Ammon's horn (tissue), 1 donor: ENCODE results near the gene MRPS11.
"Not testable (repeated sequence)": the region's sequence is repeated elsewhere in the genome, so short reads cannot be mapped to it uniquely, and the experiment has no call there.

Experiments used
- DNase-seq: peaks from one replicate; pipeline ENCODE4 v3.0.0-alpha.2; 2016; ENCODE audit warnings: low spot score

The MRPS11 gene

GRCh38 chr15:88467073-88467934, at the start of gene MRPS11, which contains the start of gene MRPL46:
MRPS11 (plus strand) TSS chr15:88467708; CDS start chr15:88467718, 10 bp downstream.
MRPL46 (minus strand) TSS chr15:88467388; CDS start chr15:88467377, 11 bp downstream.
- peak; percentile 90 for DNase-seq

GRCh38 chr15:88419830-88420229, 47.7 kb upstream of the MRPS11 start:
- DNase-seq = no peak

DNA sequence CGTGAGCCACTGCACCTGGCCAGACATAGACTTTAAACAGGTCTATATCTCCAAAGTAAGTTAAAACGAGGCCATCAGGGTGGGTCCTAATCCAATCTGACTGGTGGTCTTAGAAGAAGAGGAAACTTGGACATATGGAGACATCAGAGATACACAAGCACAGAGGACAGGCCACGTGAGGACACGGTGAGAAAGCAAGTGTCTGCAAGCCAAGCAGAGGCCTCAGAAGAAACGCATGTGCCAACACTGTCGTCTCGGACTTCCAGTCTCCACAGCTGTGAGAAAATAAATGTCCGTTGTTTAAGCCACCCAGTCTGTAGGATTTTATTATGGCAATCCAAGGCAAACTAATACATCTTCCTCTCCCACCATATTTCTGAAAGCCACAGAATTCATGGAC, 44.2 kb upstream of the MRPS11 start:
- no peak for DNase-seq

- no peak for DNase-seq
Observed at GRCh38 chr15:88426304-88426703, 41.2 kb upstream of the MRPS11 start.

DNA sequence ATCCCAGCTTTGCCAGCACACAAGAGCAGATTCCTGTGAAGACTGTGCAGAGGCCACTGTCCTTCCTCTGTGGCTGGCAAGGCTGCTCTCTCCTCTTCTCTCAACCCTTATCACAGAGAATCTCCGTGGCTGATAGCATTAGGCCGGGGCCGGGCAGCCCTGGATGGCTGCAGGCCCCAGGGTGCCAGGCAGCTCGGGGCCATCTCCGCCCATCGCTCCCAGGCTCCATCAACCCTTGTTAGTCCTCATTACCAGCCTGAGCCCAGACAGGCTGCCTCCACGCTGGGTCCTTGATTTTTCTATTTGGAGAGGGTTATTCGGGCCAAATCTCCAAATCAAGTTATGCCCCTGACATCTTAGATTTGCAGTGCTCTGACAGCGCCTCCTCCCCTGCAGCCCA, 39.5 kb upstream of the MRPS11 start:
- DNase-seq = no peak

DNA sequence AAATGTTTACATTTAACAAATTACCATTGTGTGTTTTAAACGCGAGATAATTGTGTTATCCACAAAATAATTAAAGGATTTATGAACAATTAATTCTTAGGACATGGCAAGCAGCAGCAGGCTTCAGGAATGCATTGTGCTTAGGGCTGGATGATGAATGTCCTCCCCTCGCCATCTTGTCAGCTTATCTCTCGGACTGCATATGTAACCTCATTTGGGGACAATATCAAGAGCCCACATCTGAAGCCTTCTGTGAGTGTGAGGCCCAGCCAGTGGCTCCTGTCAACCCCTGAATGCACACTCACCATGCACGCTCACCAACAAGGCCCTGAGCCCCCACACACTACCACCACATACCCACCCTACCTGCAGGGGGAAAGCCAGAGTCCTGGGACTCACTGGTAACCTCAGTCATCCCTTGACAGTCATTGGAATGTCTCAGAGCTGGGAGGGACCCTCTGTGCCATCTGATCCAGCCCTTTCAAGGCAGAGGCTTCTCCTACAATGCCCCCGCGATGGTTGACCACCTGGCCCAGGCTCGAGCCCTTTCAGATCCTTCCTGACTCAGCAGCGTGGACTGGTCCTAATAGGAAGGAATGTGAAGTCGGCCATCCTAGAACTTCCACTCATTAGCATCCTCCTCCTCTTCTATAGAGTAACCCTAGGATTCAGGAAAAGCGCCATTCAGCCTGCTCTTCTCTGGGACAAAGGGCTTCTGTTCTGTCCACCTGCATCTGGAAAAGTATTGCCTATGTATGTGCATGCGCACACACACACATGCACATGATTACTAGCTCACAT, 38.5 kb upstream of the MRPS11 start:
- DNase-seq = no peak

DNA sequence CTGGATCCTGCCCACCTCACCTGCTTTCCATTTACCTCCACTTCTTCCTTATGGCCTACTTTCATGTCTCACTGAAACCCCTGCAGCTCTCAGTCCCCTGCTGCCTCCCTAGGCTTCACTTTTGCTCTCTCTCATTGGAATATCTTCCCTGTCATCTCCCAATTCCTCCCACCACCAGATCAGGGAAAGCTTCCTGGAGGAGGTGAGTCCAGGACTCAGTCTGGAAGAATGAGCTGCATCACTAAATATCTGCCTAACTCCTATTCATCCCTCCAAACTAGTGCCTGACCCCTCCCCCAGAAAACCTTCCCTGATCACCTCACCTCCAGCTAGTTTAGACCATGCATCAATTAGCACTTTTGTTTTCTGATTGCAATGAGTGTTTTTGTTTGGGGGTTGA, 37.5 kb upstream of the MRPS11 start:
- DNase-seq = no peak

GRCh38 chr15:88431441-88431840, 36.1 kb upstream of the MRPS11 start:
- no peak for DNase-seq

DNA sequence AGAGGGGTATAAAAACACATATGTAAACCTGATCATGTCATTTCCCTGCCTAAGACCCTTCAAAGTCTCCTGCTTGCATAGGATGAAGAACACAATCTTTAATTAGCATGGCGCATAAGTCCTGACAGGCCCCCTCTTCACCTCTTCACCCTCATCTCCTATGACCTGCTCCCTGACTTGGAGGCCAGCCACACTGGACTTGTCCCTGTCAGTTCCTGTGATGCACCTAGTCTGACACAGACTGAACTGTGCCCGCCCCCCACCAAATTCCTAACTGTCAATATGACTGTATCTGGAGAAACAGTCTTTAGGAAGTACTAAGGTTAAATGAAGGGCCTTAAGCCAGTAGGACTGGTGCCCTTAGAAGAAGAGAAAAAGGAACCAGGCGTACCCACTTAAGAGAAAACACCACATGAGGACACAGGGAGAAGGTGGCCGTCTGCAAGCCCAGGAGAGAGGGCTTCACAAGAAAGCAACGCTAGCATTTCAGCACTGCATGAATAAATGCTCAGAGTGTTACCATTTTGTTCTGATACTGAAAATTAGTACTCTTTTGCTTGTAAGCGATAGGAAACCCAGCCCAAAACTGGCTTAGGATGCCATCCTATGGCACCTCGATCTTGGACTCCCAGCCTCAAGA, 34.3 kb upstream of the MRPS11 start:
- no peak for DNase-seq

DNA sequence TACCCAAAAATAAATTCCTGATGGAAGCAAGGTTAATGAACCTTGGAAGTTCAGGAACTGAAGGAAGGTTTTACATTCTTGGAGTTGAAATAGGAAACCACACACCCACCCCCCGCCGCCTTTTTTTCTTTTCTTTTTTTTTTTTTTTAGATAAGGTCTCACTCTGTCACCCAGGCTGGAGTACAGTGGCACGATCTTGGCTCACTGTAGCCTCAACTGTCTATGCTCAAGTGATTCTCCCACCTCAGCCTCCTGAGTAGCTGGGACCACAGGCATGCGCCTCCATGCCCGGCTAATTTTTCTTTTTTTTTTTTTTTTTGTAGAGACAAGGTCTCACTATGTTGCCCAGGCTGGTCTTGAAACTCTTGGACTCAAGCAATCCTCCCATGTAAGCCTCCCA, 33.4 kb upstream of the MRPS11 start:
- not testable (repeated sequence) for DNase-seq

- no peak for DNase-seq
Observed at GRCh38 chr15:88438181-88438580, 29.3 kb upstream of the MRPS11 start.

- DNase-seq = no peak
Observed at GRCh38 chr15:88440021-88440420, 27.5 kb upstream of the MRPS11 start.

DNA sequence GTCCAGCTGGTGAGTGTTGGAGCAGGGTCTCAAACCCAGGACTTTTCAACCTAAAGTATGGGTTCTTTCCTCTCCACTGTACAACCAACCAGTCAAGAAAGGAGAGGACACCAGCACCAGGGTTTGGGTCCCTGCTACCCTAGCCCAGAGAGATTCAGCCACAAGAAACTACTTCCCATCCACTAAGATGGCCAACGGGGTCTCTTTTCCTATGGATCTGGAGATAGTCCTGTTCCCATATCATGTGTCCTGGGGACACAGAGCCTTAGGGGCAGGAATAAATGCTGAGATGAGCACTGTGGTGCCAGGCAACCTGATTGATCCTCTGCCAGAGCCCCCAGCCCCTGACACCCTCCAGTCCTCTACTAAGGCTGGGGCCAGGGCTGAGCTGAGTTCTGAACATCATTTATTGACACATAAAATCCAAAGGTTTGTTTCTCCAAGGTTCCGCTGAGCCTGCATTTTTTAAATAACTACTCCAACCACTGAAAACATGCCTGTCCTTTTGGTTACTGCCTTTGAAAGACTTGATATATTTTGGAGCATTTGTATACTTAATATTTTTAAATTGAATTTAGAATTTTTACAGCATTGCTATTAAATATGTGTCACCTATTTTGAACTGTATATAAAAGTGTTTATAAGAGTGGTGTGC, 26.3 kb upstream of the MRPS11 start:
- DNase-seq = no peak

GRCh38 chr15:88447206-88447605, 20.3 kb upstream of the MRPS11 start:
- no peak for DNase-seq

GRCh38 chr15:88447741-88448140, 19.8 kb upstream of the MRPS11 start:
- DNase-seq = no peak

DNA sequence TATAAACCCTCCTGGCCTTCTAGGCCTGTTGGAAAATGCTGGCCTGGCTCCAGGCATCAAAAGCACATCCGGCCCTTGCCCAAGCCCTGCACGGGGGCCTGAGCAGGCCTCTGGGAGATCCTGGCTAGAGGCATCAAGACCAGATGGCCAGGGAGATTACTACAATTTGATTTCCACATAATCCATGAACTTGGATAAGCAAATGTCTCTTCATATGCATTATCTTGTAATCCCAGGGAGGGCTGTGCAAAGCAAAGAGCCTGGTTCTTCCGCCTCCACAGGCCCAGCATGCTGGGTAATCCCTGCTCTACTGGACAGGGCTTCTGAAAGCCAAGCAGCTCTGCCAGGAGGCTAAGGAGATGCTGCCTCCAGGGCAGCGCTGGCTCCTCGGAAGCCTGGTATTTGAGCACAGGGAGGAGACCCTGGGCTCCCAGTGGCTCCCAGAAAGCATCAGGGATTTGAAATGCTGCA, 18.5 kb upstream of the MRPS11 start:
- DNase-seq = no peak

- DNase-seq = no peak
Observed at GRCh38 chr15:88449581-88449980, 17.9 kb upstream of the MRPS11 start.

DNA sequence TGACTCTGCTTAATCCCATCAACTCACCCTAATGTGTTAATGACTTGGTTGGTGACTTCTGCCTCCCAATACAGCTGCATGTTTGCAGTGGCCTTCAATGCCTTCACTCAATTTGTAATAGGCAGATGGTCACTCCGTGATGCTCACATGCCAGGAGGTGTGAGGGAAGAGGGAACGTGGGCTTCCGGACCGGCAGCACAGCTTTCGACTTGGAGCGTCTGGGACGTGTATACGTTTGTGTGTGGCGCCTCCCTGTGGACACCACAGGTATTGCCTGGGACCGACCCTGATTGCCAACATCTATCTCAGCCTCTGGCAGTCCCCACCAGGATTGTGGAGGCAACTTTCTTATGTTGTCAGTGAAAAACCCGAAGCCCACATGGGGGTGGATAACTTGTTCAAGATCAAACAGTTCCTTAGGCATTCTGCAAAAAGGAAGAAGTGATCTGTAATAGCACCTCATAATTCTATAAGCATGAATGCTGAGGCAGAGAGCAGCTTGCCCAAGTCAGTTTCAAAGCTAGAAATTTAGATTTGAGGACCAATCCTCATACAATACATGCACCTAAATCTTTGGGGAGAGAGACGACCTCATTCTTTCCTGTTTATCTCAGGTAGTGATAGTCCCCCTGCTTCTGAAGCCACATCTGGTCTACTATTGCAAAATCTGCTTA, 17.2 kb upstream of the MRPS11 start:
- peak; percentile 79 for DNase-seq

DNA sequence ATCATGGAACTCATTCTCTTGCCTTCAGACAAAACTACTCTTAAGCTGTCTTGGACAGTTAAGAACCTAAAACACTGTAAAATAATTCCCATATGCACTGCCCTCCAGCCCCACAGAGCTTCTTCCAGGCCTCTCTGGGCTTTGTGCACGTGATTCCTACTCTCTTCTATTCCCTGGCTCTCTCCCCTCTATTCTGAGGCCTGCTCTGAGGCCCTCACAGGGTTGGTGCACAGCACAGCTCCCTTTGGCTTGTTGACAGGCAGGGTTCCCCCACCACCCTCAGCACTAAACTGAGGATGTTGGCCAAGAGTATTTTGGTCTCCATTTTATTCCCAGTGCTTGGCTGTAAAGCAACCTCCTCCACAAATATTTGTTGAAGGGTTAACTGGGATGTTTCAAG, 13.9 kb upstream of the MRPS11 start:
- DNase-seq = no peak

- DNase-seq = no peak
Observed at GRCh38 chr15:88454236-88454635, 13.3 kb upstream of the MRPS11 start.
